Panc1 (cell line): ENCODE results near the gene SZT2. TPM values are rescaled to one million over a fixed set of nuclear protein-coding genes. Genes with fewer than 3 reads are reported as not detected.

Source experiments
- ATAC-seq: fragments of 200-7000 bp; cut with Tn5 transposase; 2 replicates; pipeline ENCODE4 v1.9.1; 2020; ENCODE audit warnings: mild to moderate bottlenecking, moderate library complexity
- BruUV-seq: library from RNA; stranded (reverse); fragments of 400-500 nt; replicated peaks from 2 replicates; lab custom pipeline; 2021; lab: Mats Ljungman, UMichigan
- CTCF ChIA-PET: fragments of 300-600 bp; sonication (Branson Sonifier 250); formaldehyde crosslinking; loops from one replicate; lab custom pipeline; 2022; ENCODE audit warnings: antibody characterized with exemption; lab: Charles Lee
- POLR2A ChIA-PET: fragments of 300-600 bp; sonication (Branson Sonifier 250); formaldehyde crosslinking; loops from one replicate; lab custom pipeline; 2022; ENCODE audit warnings: antibody characterized with exemption; lab: Charles Lee
- DNase-seq: peaks from one replicate; pipeline ENCODE4 v3.0.0-alpha.2; 2010; ENCODE audit warnings: low read depth, low spot score
- H3K27ac ChIP-seq: 2 replicates; pipeline ENCODE4 v1.5.1; 2011; ENCODE audit warnings: mild to moderate bottlenecking, low read length, inconsistent platforms
- H3K27me3 ChIP-seq: fragments of 200-500 bp; sonication (Bioruptor generic); 2 replicates; pipeline ENCODE4 v1.6.0; 2014; ENCODE audit warnings: low read length, inconsistent platforms; ENCODE audit not compliant: control insufficient read depth, insufficient read depth
- H3K36me3 ChIP-seq: fragments of 200-500 bp; sonication (Bioruptor generic); 2 replicates; pipeline ENCODE4 v1.5.1; 2014; ENCODE audit warnings: inconsistent platforms, mild to moderate bottlenecking, low read length, moderate library complexity; ENCODE audit not compliant: control insufficient read depth, insufficient read depth
- H3K4me1 ChIP-seq: 2 replicates; pipeline ENCODE4 v1.5.1; 2011; ENCODE audit warnings: inconsistent platforms, mild to moderate bottlenecking, low read length, moderate library complexity; ENCODE audit not compliant: control insufficient read depth, insufficient read depth
- H3K4me3 ChIP-seq, 2 experiments: 2 replicates each; pipeline ENCODE4 v1.5.1; 2011 to 2012; ENCODE audit warnings: low read depth in 2 of 2, low read length in 2 of 2, mild to moderate bottlenecking in 2 of 2, inconsistent platforms in 1 of 2, moderate library complexity in 1 of 2
- H3K9me3 ChIP-seq: fragments of 200-500 bp; sonication (Bioruptor generic); 2 replicates; pipeline ENCODE4 v1.5.1; 2014; ENCODE audit warnings: low read depth, mild to moderate bottlenecking, inconsistent platforms, low read length, moderate library complexity; ENCODE audit not compliant: control insufficient read depth, insufficient read depth
- CTCF ChIP-seq: fragments of 450-650 bp; IDR thresholded peaks from 2 replicates; pipeline ENCODE4 v1.5.1; 2017; ENCODE audit warnings: mild to moderate bottlenecking
- POLR2AphosphoS5 ChIP-seq: IDR thresholded peaks from 2 replicates; pipeline ENCODE4 v1.6.1; 2012; ENCODE audit warnings: mild to moderate bottlenecking, low read depth, low read length, moderate library complexity
- REST ChIP-seq, 2 experiments: IDR thresholded peaks; 2 replicates each; pipeline ENCODE4 v1.6.1; 2011 to 2012; ENCODE audit warnings: low read depth in 2 of 2, control low read depth in 1 of 2, low read length in 1 of 2, mild to moderate bottlenecking in 1 of 2, moderate library complexity in 1 of 2; ENCODE audit not compliant: insufficient read depth in 1 of 2
- SIN3A ChIP-seq: IDR thresholded peaks from 2 replicates; pipeline ENCODE4 v1.6.1; 2012; ENCODE audit warnings: low read depth, mild to moderate bottlenecking, low read length, moderate library complexity, borderline replicate concordance; ENCODE audit not compliant: insufficient read depth
- TCF7L2 ChIP-seq: IDR thresholded peaks from 2 replicates; pipeline ENCODE4 v1.6.1; 2011; ENCODE audit warnings: mild to moderate bottlenecking, low read depth, low read length, inconsistent platforms
- in situ Hi-C: cut with HindIII; loops from 2 replicates; pipeline ENCODE4 v1.10.0; 2016; ENCODE audit warnings: low sequenced_read_pairs, low pct_unique_long_range_greater_than_20kb
- intact Hi-C: fragments of 100-400 bp; cut with micrococcal nuclease; formaldehyde crosslinking; loops from one replicate; pipeline ENCODE4 v1.10.0; 2022; ENCODE audit not compliant: unreplicated experiment
- total RNA-seq: library from RNA; stranded (reverse); gene quantifications from one replicate; pipeline ENCODE4 v1.2.1, GENCODE V29; 2021; ENCODE audit not compliant: unreplicated experiment

The SZT2 gene
- total RNA-seq, 1 experiment from 2014 or later = 40.2 TPM

DNA sequence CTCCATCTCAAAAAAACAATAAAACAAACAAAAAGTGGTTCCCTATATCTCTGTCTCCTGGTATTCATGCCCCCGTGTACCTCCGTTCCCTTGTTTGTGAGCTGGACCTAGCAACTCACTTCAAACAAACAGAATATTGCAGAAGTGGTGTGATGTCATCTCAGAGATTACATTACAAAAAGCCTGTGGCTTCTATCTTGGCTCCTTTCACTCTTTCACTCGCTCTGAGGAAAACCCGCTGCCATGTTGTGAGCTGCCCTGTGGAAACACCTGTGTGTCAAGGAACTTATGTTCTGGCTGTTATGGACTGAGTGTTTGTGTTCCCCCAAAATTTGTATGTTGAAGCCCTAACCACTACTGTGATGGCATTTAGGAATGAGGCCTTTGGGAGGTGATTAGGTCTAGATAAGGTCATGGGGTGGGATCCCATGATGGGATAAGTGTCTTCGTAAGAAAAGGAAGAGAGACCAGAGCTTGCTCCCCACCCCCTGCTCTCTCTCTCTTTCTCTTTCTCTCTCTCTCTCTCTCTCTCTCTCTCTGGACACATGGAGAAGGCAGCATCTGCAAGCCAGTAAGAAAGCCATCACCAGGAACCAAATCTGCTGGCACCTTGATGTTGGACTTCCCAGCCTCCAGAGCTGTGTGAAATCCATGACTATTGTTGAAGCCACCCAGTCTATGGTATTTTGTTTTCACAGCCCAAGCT is 71.4 kb downstream of the SZT2 start:
- in situ Hi-C loops = no loop called here
- Histone ChIP-seq H3K27ac (no peak overlapping the region), H3K4me3 (no peak overlapping the region), H3K4me1 (no peaks in the 10 kb centered on the region), H3K36me3 (no peaks in the 10 kb centered on the region), H3K9me3 (no peaks in the 10 kb centered on the region), H3K27me3 (no peaks in the 10 kb centered on the region)
- POLR2A ChIA-PET = no interaction called here
- intact Hi-C loops = no loop called here
- no TSS peak for BruUV-seq
- TF ChIP-seq POLR2AphosphoS5 (no peak), REST (IDR thresholded peaks at IDR 0.05; ENCODE audit: insufficient read depth in 1 of 2, low read depth in 2 of 2, low read length in 1 of 2) (no peak)
- ATAC-seq = no peak
- DNase-seq = no peak
- CTCF ChIA-PET = no interaction called here

- DNase-seq (no peak), ATAC-seq (no peak)
- no peak overlapping the region for H3K27ac ChIP-seq
- ChIA-PET CTCF (no interaction called here), POLR2A (no interaction called here)
- no peaks in the 10 kb centered on the region for H3K4me1 ChIP-seq
- no peak for TF ChIP-seq CTCF
- TF ChIP-seq REST (IDR thresholded peaks at IDR 0.05; ENCODE audit: insufficient read depth in 1 of 2, low read depth in 2 of 2, low read length in 1 of 2) = no peak
- TF ChIP-seq SIN3A = no peak
- TF ChIP-seq POLR2AphosphoS5 = no peak
- TF ChIP-seq TCF7L2 = no peak
- no peaks in the 10 kb centered on the region for H3K36me3 ChIP-seq
- no TSS peak for BruUV-seq
- no peaks in the 10 kb centered on the region for H3K9me3 ChIP-seq
- in situ Hi-C loops = no loop called here
- no peaks in the 10 kb centered on the region for H3K27me3 ChIP-seq
- no peak overlapping the region for H3K4me3 ChIP-seq
- intact Hi-C loops = no loop called here
Measured at GRCh38 chr1:43463479-43463878, 73.8 kb downstream of the SZT2 start.
